NOMO-1 treated with dmso at 0.1 percent for 144 hours (cell line): ENCODE measurements around the gene IMPACT.

Experiments
- DNase-seq: peaks from one replicate; lab custom pipeline; 2025; ENCODE audit not compliant: unreplicated experiment; lab: John Stamatoyannopoulos, UW

Gene IMPACT

GRCh38 chr18:24474406-24474805, 47.9 kb downstream of the IMPACT start:
- no peak for DNase-seq

GRCh38 chr18:24475926-24476589, 49.6 kb downstream of the IMPACT start:
- no peak for DNase-seq

- DNase-seq = no peak
These were observed 52.9 kb downstream of the IMPACT start for GRCh38 chr18:24479371-24479770.

GRCh38 chr18:24482821-24483220, 56.4 kb downstream of the IMPACT start:
- DNase-seq = no peak

- DNase-seq = no peak
These were observed 59.2 kb downstream of the IMPACT start for GRCh38 chr18:24485681-24486080.

GRCh38 chr18:24486684-24487083, 60.2 kb downstream of the IMPACT start:
- no peak for DNase-seq

GRCh38 chr18:24488824-24489493, 62.5 kb downstream of the IMPACT start:
- DNase-seq = peak; percentile 59

- no peak for DNase-seq
These were observed 64.1 kb downstream of the IMPACT start for GRCh38 chr18:24490539-24490938.

- no peak for DNase-seq
These were observed 65.7 kb downstream of the IMPACT start for GRCh38 chr18:24491927-24492834.

- DNase-seq = no peak
These were observed 68.1 kb downstream of the IMPACT start for GRCh38 chr18:24494586-24494985.

- no peak for DNase-seq
These were observed 70.7 kb downstream of the IMPACT start for GRCh38 chr18:24497031-24497754.

- no peak for DNase-seq
These were observed 73.3 kb downstream of the IMPACT start for GRCh38 chr18:24499814-24500213.

- no peak for DNase-seq
These were observed 73.7 kb downstream of the IMPACT start for GRCh38 chr18:24500217-24500616.

GRCh38 chr18:24500766-24501165, 74.3 kb downstream of the IMPACT start:
- no peak for DNase-seq

- no peak for DNase-seq
These were observed 76.4 kb downstream of the IMPACT start for GRCh38 chr18:24502667-24503523.
